D721Med (cell line): ENCODE data around the gene SLC6A9.

Experiments
- DNase-seq: peaks from one replicate; pipeline ENCODE4 v3.0.0; 2011; ENCODE audit warnings: low spot score; ENCODE audit not compliant: insufficient read length
- FAIRE-seq: peaks from 2 replicates; lab custom pipeline; 2011; peaks lifted over from hg19 to GRCh38; lab: Jason Lieb, UNC
- CTCF ChIP-seq: IDR thresholded peaks from 2 replicates; pipeline ENCODE4 v1.5.1; 2012; ENCODE audit warnings: mild to moderate bottlenecking, control low read depth; ENCODE audit not compliant: insufficient read depth; ENCODE audit errors: missing control alignments

Gene SLC6A9

DNA sequence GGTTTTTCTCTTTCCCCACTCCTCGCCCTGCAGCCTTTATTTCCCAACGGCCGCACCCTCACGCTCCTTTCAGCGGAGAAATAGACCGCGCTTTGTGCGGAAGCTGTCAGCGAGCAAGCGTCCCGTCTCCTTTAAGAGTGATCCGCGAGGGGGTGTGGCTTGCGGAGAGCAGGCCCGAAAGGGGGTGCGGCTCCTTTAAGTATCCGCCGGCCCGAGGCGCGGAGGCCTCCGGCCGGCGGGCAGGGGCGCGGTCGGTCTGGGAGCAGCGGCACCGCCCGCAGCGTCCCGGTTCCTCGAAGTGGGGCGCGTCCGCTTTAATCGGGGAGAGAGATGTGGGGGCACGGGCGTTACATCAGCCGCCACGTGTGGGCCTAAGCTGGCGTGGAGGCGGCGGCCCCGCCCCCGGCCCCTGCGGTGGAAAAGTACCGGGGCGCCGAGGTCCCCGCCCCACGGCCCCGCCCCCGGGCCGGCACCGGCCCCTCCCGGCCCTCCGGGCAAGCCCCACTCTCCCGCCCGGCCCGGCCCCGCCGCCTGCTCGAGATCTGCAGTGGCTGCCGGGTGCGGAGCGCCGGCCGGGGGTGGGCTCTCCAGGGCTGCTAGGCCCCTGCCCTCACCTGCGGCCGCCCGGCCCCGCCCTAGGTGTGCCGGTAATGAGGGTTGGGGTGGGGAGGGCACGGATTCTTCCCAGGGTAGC lies 1.2 kb downstream of the SLC6A9 start:
- DNase-seq (peak; percentile 79), FAIRE-seq (no peak)
- TF ChIP-seq CTCF: no peak

- DNase-seq (no peak), FAIRE-seq (no peak)
Measured at GRCh38 chr1:44029260-44029910, 1.9 kb downstream of the SLC6A9 start.

DNA sequence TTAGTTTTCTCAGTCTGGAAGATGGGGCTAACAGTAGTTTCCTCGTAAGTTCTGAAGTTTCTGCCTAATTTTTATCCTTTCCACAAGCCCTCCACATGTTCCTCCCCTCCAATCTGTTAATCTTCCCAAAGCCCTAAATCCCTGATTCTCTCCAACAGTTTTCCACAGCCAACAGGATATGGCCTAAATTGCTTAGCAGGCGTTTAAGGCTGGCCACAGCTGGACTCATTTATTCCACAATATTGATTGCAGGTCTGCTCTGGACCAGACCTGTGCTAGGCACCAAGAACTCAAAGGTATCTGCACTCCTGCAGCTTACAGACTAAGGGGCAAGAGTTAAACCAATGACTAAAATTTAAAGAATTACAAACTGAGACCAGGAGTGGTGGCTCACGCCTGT lies 3.9 kb downstream of the SLC6A9 start:
- no peak for DNase-seq
- TF ChIP-seq CTCF: no peak
- FAIRE-seq: no peak

More at GRCh38 chr1:44029260-44029910, 1.9 kb downstream of the SLC6A9 start:
- no peak for TF ChIP-seq CTCF

GRCh38 chr1:44025816-44026215 lies 5.4 kb downstream of the SLC6A9 start:
- FAIRE-seq (no peak), DNase-seq (no peak)
- TF ChIP-seq CTCF: no peak

DNA sequence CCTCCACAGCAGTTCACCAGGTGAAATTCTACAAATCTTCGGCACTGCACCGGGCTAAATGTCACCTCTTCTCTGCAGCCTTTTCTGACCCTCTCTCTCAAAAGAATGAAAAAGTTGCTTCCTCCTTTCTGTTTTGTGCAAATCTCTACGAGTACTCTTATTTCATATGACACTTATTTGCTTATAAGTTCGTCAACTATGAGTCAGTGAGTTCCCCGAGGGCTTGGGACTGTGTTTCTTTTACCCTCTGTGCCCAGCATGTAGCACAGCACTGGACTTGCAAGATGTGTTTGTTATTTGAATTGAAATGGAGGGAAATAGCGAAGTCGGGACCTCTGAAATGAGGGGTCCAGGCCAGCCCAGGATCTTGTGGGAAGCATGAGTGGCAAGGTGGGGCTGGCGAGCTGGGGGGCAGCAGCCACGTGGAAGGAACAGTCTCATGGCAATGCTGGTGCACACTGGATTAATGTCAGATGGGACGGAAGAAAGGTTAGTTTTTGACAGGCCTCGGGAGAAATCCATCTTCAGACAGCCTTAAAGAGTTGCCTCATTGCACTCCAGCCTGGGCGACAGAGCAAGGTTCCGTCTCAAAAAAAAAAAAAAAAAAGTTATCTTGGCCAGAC lies 6.2 kb downstream of the SLC6A9 start:
- no peak for DNase-seq
- no peak for FAIRE-seq
- TF ChIP-seq CTCF: no peak

DNA sequence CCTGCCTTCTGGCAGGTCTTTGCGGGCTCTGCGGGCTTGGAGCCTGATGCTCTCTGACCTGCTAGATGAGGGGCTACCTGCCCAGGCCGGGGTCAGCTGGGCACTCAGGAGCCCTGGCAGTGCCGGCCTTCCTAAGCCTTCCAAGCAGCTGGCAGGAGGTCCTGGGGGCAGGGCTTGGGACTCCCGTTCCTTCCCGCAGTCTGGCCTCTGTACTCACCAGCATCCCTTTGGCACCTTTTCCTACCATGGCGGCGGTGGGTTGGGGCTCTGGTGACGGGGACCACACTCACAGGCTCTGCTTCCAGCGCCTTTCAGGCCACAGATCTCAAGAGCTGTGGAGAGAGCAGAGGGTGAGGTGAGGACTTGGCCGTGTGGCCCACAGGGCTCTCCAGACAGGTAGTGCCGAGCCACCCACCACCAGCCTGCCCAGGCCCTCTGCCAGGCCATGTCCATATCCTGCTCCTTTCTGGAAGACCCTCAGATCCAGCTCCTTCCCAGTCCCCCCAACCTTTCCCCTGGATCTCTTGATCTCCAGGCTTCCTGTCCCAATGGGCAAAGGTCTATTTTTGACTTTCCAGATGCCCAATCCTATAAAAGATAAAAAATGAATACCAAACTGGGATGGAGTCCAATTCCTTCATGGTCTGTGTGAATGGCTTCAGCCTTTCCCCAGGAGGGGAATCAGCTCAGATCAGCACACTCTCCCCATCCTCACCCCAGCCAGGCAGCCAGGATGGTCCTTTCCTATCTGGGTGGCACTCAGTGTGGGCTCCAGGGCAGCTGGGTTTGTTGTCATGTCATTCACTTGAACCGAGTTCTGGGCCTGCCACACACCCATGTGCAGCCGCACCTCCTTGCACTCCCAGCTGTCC lies 7.0 kb downstream of the SLC6A9 start:
- FAIRE-seq: no peak
- no peak for TF ChIP-seq CTCF

More for the DNA sequence above, 7.0 kb downstream of the SLC6A9 start:
- DNase-seq: no peak
